HUDEP-2 (cell line): ENCODE measurements around the gene GRK3.
"Not testable (repeated sequence)": the region's sequence is repeated elsewhere in the genome, so short reads cannot be mapped to it uniquely, and the experiment has no call there.

Experiments
- DNase-seq, 76 experiments: peaks; one replicate each; lab custom pipeline; 2025; ENCODE audit not compliant: unreplicated experiment in 76 of 76; lab: John Stamatoyannopoulos, UW

The GRK3 gene

DNA sequence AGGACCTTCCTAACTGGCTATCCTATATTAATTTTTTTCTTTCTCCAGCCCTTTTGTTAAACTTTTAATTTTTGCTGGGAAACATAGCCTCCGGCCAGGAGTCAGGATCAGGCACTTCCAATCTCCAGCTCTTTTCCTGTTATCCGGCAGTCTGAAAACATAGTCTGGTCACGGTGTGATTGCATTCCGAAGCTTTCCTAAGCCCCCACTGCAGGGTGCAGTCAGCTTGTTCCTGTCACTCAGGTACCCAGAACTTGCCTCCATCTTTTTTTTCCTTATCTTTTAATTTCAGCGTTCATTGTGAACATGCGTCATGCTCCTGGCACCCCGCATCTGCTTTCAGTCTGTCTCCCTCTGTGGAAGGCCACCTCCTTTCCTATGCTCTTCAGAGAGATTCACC is 59.4 kb downstream of the GRK3 start:
- no peak for DNase-seq

DNA sequence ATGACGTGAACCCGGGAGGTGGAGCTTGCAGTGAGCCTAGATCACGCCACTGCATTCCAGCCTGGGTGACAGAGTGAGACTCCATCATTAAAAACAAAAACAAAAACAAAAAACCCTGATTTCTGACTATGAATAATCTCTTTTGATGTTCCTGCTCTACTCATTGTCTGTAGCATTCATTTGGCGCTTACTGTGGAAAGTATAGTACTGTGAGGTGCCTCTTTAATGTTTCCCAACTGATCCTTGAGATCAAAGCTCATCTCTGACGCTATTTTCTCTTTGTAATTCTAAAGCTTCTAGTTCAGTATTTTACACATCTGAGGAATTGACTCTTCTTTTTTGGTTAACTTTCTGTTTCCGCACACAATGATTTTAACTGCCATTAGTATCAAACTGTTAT is 60.0 kb downstream of the GRK3 start:
- DNase-seq = no peak

DNA sequence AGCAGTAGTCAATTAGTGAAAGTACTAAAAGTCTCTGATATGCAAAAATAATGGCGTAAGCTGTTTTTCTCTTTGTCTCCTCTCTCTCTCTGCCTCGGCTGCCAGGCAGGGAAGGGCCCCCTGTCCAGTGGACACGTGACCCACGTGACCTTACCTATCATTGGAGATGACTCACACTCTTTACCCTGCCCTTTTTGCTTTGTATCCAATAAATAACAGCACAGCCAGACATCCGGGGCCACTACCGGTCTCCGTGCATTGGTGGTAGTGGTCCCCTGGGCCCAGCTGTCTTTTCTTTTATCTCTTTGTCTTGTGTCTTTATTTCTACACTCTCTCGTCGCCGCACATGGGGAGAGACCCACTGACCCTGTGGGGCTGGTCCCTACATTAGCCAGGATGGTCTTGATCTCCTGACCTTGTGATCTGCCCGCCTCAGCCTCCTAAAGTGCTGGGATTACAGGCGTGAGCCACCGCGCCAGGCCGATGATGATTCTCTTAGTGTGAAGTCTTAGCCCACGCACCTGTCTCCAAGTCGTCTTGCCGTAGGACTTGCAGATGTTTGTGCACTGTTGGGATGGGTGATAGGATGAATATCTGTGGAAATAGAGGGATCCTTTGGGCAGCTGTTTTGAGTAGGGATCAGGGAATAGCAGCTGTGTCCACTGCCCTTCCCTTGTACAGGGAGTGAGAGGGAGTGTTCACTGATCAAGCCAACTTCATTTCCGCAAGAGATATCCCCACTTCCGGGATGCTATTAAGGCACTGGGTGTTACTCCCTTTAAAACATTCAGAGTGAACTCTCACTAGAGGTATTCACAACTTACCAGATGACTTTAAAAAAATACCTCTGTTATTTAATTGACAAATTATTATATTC is 61.5 kb downstream of the GRK3 start:
- not testable (repeated sequence) for DNase-seq

DNA sequence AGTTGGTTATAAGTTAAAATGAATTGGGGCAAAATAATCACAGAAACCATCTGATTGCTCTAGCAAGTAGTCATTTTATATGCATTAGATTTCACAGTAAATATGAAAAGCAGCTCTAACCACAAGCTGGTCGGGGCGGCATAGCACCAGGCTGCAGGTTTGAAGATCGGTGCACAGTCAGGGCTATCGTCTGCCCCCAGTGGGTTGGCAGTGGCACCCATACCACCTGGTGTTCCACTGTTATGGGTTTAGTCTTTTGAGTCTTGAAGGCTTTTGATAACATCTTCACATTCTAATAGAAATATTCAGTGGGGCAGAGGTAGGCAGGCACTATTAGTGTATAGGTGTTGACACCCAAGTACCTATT is 62.1 kb downstream of the GRK3 start:
- DNase-seq = no peak

DNA sequence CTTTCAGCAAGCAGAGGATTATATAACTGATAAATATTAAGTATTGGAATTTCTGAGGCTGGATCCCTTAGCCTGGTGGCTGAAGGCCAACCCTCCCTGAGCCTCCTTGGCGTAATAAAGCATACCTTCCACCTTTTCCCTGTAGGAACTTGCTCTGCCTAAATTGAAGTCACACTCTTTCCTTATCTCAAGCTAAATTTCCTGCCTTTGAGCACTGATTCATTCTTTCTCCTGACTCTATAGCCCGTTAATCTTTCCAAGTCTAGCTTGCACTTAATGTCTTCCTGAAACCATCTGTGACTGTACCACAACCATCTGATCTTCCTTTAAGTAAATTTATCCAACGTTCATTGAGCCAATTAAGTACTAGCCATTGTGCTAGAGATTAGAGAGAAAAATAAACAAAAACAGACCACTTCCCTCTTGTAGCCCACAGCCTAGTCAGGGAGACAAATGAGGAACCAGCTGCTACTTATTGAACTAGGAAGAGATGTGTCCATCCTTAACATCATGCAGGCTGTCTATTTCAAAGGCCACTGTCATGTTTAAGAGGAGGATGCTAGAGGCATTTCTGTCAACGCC is 62.9 kb downstream of the GRK3 start:
- no peak for DNase-seq

DNA sequence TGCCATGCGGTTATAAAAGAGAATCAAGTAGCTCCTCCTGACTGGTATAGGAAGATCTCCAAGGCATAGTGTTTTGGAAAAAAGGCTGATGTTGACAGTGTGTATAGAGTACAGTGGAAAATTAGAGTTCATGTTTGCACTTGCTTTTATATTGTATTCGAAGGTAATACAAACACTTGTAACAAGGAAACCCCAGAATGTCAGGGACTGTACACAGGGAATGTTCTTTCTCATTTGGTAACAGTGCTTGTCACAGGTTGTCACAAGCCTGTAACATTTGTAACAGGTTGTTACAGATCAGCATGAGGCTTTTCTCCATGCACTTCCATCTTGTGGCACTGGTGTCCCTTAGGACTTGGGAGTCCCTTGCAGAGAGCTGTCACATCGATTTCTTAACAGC is 64.0 kb downstream of the GRK3 start:
- DNase-seq = no peak

DNA sequence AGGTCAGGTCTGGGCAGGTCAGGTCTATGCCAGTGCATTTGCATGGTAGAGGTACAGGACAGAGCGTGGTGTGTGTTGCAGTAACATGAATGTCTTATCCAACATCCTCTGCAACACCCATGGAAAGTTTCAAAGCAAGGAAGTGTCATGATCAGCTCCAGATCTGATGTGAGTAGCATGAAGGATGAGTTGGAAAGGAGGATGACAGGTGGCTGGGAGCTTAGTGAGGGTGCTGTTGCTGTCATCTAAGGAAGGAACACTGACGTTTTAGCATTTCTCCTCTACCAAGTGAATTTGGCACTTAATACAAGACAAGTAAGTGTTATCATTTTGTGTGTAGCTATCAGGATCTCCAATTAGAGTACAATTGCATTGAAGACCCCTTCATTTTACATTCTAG is 65.1 kb downstream of the GRK3 start:
- no peak for DNase-seq

DNA sequence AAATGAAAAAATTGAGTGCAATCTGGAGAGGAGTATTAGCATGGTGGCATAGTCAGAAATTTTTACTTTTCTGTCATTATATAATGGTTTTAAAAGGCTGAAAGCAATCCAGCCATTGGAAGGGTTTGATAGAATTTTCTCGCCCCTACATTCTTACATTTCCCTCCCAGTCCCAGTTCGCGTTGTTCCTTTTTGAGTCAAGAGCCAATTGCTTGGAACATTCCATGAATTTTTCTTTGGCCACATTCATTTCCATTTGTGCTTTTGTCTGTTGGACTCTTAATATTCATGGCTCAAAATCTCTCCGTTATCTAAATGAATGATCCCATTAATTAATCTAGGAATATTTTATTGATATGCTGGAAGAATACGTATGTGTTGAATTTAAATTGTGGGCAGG is 66.0 kb downstream of the GRK3 start:
- no peak for DNase-seq

DNA sequence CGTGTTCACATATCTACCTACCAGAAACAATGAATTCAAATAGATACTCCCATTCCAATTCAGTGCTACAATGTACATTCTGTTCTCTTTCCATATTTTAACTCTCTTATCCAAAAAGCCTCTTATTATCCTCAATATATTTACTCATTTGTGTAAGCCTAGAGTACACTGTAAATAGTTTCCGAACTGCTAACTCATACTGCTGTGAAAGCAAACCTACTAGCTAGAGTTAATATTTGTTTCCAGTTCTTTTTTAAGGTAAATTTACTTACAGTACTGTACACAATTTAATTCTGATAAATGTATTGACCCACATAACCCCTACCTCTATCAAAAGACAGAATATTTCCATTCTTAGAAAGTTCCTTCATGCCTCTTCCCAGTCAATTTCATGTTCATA is 71.8 kb downstream of the GRK3 start:
- DNase-seq = no peak

DNA sequence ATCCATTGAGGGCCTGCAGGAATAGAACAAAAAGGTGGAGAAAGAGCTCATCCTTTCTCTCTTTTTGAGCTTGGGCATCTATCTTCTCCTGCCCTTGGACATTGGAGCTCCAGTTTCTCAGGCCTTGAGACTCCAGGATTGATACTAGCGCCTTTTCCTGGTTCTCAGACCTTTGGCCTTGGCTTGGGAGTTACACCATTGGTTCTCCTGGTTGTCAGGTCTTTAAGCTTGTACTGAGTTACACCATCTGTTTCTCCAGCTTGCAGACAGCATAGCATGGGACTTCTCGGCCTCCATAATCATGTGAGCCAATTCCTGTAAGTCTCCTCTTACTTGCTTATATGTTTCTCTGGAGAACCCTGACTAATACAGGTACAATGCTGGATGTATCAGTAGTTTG is 72.6 kb downstream of the GRK3 start:
- DNase-seq = no peak

DNA sequence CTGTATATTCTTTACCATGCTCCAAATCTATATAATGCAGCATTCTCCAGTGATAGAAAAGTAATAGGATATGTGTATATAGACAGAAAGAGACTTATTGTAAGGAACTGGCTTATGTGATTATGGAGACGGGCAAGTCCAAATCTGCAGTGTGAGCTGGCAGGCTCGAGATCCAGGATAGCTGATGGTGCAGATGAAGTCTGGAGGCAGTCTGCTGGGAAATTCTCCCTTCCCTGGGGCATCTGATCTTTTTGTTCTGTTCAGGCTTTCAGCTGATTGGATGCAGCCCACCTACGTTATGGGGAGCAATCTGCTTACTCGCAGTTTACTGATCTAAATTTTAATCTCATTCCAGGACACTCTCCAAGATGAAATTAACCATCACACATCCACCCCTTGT is 73.2 kb downstream of the GRK3 start:
- DNase-seq = no peak

DNA sequence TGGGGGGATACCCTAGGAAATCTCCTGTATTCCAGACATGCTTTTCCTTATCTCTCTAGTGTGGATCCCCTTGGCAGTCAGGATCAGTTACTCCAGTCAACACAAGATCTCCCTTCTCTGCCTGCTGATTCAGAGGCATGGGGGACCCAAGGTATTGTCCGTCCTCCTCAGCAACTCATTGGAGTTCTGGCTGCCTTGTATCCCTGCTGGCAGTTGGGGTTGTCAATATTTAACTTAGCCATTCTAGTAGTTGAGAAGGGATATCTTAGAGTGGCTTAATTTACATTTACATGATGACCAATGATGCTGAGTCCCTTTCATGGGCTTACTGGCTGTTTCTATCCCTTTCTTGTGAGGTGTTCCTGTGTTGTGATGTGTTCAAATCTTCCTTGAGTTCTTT is 74.2 kb downstream of the GRK3 start:
- DNase-seq = no peak

DNA sequence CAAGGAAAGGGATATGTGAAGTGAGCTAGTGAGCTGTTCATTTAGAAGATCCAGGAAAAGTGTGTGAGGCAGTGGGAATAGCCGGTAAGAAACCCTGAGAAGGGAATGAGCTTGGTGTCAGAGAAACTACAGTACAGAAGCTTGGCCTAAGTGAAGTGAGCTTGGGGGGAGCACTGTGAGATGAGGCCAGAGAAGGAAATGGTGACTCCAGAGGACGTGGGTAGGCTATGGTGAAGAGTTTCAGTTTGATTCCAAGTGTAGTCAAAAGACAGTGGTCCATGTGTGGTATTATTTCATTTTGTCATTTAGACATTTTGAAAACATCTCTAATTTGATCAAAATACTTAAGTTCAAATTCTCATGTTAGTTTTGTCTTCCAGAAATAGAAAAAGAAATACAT is 77.2 kb downstream of the GRK3 start:
- no peak for DNase-seq

DNA sequence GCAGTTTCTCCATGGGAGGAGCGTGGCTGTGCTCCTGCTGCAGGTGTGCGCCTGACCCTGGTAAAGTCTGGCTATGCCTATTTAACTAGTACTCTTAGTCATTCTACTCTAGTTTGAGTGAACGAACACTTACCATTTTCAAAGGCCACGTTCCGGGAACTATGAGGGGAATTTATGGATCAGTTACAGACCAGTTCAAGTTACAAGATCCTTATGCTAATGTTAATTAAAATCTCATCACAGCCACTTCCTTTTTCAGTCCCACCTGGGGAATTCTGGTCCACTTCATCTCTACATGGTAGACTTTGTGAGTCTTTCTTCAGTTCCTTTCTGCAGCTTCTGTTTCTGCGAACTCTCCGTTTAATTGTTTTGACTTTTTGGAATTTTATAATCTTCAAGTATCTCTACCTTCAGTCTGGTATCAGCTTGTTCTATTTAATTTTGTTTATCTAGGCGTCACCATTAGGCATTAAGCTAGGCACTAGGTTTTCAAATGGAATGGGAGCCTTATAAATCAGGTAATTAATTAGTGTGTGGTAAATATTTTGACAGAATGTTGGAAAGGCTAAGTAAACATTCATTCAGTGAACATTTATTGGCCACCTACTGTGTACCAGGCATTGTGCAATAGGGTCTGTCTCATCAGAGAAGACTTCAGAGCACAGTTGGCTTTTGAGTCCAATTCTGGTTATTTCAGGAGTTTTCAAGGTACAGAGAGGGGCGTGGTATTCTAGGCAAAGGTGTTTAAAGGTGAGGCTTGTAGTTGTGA is 78.9 kb downstream of the GRK3 start:
- no peak for DNase-seq

DNA sequence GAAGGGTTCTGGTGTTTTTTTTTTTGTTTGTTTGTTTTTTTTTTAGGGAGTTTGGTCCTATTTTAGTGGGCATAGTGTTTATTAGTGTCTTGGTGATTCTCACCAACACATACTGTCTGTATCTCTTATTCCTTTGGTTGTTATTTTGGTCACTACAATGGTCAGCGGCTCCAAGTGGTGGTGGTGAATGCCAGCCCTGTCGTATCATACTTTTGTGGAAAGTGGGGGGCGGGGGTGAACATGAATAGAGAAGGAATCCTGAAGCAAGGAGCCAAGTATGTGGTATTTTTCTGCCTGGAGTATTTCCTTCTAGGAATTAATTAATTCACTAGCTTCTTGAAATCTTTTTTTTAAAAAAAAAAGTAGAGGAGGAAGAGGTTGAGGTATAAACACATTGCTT is 79.6 kb downstream of the GRK3 start:
- DNase-seq = no peak

DNA sequence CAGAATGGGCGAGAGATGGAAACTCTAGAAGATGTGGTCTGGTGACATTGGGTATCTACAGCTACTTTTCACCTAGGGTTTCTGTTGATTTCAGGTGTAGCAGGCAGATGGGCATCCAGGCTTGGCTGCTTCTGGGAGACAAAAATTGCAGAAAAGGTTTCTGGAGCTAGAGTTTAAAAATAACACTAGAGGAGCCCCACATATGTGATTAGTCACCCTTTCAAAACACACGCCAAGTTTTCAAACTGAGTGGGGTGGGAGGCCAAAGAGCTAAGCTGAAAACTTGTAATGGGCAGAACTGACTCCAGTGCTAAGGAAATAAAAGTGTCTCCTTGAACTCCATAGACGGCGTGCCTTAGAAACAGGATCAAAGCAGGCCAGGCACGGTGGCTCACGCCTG is 80.8 kb downstream of the GRK3 start:
- no peak for DNase-seq

DNA sequence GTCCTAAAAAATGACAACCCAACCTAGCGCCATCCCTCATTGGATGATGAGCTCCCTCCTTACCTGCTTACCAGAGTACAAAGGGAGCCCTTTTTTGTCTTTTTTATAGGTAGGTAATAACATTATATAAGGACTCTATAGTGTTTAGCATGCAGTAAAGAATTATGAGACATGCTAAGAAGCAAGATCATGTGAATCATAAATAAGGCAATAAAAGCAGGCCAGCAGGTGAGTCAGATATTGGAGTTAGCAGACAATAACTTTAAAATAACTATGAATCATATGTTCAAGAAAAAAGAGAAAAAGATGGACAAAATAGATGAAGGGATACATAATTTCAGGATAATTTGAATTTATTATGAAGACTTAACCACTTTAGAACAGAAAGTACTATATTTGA is 81.5 kb downstream of the GRK3 start:
- no peak for DNase-seq

DNA sequence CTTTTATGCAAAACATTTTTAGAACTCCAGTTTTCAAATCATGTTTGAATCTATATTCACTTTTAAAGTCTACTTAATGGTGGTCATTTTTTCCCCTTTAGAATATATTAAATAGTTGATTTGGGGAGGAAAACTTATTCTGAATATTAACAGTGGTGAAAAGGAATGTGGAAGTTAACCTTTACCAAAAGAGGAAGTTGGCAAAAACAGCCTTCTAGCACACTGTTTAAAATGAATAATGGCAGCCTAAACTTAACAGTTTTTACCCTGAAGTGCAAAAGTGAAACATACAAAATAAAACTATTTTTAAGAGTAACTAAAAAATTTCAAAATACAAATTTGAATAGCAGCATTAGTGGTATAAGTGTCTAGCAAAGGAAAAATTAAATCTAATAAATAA is 86.4 kb downstream of the GRK3 start:
- no peak for DNase-seq

DNA sequence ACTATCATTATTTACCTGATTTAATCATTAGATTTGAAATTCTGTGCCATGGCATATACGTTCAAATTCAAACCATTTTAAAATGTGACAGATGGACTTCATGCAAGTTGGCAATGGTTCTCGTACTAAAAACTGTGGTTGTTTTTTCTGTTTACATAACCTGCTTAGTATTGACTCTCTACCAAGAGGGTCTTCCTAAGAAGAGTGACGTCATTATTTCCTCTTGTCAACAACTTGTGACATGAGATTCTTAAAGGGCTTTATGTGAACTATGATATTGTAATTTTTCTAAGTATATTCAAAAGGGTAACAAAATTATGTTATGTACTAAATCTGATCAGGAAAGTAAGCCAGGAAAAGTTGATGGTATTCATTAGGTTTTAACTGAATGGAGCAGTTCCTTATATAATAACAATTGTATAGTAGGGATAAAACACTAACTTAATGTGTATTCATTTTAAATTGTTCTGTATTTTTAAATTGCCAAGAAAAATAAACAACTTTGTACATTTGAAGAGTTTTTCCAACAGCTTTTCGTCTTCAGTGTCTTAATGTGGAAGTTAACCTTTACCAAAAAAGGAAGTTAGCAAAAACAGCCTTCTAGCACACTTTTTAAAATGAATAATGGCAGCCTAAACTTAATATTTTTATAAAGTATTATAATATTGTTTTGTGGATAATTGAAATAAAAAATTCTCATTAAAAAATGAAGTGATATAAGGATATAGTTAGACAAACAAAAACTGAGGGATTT is 87.0 kb downstream of the GRK3 start:
- DNase-seq = no peak

DNA sequence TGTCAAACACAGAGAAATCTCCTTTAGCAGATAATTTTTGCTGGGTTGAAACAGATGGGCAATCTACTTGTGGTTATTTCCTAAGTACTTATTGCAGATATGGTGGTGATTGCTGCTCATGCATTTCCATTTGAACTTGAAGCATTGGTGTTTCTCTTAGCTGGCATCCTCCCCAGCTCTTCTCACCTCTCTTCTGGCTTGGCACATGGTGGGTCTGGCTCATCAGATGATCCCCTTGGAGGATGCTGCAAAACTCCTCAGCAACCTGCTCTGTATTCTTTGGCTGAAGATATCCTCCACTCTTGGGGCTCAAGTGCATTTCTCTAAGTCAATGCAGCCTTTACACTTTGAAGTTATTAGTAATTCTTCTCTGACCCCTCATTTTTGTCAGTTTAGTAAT is 90.2 kb downstream of the GRK3 start:
- no peak for DNase-seq

DNA sequence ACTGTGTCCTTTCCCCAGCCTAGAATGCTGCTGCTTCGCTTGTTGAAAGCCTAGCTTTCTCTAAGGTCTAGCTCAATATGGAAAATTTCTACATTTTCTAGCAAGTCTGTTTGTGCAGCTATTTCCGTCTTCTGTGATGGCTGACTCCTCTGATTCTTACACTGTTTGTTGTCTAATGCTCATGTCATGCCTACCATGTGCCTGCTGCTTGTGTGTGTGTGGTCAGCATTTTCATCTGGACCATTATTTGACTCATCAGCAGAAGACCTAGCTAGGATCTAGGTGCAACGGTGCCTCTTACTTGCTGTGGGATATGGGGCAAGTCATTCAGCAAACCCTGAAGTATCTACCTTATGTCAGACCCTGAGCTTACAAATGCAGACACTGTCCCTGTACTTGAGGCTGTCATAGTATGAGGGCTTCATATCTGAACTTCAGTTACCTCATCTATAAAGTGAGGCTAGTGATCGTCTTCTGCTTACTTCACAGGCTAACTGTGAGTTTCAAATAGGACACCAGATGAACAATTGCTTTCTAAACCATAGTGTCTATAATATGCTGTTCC is 91.0 kb downstream of the GRK3 start:
- DNase-seq = no peak
